ENCODE measurements around the gene HSPB9. TPM values are rescaled to one million over a fixed set of nuclear protein-coding genes. Genes with fewer than 3 reads are reported as not detected.

HSPB9 gene
- total RNA-seq, 1 experiment from 2014 or later, result not detected

DNA sequence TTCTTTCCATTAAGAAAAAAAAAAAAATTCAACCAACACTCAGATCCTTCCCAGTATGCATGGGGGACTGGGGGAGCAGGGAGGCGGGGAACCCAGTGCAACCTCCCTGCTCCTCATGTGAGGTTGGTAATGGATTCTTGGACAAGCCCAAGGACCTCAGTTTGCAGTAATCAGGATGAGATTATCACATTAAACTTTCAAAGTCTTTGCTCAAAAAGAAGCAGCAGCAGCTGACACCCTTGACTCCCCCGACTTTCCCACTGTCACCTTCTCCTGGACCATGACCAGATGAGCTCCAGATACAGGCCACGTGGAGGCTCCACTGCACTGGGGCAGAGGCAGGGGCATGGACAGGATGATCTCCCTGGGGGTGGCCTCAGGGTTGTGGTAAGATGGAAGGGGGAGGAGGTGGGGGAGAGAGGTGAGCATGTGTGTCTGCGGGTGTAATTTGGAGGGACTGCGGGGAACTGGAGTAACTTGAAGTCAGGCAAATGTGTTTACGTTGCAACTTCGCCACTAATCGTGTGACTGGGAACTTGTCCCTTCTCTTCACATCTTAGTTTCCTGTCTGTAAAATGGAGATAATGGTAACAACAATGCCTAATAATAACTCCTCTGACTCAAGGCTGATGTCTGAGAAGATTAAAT is 44.1 kb upstream of the HSPB9 start (continued):
- no peak for TF ChIP-seq TCF7L2 (IDR thresholded peaks at IDR 0.05; ENCODE audit: borderline replicate concordance, extremely low read depth, insufficient read depth, insufficient read length)

GRCh38 chr17:42079541-42079940 is 43.1 kb upstream of the HSPB9 start:
- TF ChIP-seq, protein P1, sequence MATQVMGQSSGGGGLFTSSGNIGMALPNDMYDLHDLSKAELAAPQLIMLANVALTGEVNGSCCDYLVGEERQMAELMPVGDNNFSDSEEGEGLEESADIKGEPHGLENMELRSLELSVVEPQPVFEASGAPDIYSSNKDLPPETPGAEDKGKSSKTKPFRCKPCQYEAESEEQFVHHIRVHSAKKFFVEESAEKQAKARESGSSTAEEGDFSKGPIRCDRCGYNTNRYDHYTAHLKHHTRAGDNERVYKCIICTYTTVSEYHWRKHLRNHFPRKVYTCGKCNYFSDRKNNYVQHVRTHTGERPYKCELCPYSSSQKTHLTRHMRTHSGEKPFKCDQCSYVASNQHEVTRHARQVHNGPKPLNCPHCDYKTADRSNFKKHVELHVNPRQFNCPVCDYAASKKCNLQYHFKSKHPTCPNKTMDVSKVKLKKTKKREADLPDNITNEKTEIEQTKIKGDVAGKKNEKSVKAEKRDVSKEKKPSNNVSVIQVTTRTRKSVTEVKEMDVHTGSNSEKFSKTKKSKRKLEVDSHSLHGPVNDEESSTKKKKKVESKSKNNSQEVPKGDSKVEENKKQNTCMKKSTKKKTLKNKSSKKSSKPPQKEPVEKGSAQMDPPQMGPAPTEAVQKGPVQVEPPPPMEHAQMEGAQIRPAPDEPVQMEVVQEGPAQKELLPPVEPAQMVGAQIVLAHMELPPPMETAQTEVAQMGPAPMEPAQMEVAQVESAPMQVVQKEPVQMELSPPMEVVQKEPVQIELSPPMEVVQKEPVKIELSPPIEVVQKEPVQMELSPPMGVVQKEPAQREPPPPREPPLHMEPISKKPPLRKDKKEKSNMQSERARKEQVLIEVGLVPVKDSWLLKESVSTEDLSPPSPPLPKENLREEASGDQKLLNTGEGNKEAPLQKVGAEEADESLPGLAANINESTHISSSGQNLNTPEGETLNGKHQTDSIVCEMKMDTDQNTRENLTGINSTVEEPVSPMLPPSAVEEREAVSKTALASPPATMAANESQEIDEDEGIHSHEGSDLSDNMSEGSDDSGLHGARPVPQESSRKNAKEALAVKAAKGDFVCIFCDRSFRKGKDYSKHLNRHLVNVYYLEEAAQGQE (IDR thresholded peaks at IDR 0.05; ENCODE audit: low read depth), result no peak
- TF ChIP-seq CTCF (IDR thresholded peaks at IDR 0.05 in 2 of 3, conservative IDR thresholded peaks at IDR 0.05 in 1 of 3; ENCODE audit: borderline replicate concordance in 1 of 3, insufficient read depth in 1 of 3, low read depth in 2 of 3, low read length in 2 of 3), result no peak
- TF ChIP-seq JUND (IDR thresholded peaks at IDR 0.05), result no peak
- TF ChIP-seq CEBPB (IDR thresholded peaks at IDR 0.05; ENCODE audit: low read depth), result no peak
- no peak for TF ChIP-seq SRF (IDR thresholded peaks at IDR 0.05; ENCODE audit: low read depth)
- TF ChIP-seq, protein P2, sequence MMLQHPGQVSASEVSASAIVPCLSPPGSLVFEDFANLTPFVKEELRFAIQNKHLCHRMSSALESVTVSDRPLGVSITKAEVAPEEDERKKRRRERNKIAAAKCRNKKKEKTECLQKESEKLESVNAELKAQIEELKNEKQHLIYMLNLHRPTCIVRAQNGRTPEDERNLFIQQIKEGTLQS (IDR thresholded peaks at IDR 0.05), result no peak
- no peak for TF ChIP-seq EGR1 (IDR thresholded peaks at IDR 0.05; ENCODE audit: low read depth)
- TF ChIP-seq POLR2AphosphoS5 (IDR thresholded peaks at IDR 0.05; ENCODE audit: low read depth, low read length), result no peak
- no peak for TF ChIP-seq CBX3 (IDR thresholded peaks at IDR 0.05; ENCODE audit: low read depth)
- Histone ChIP-seq H3K36me3 (ENCODE audit: control insufficient read depth in 1 of 2, insufficient read depth in 2 of 2, low read length in 2 of 2) (no peaks in the 10 kb centered on the region), H3K27me3 (ENCODE audit: insufficient read depth, low read length) (no peaks in the 10 kb centered on the region), H3K9ac (ENCODE audit: low read length) (no peak overlapping the region), H3K27ac (ENCODE audit: low read depth, low read length) (no peak overlapping the region), H3K9me3 (ENCODE audit: control insufficient read depth in 1 of 2, insufficient read depth in 1 of 2, low read depth in 1 of 2, low read length in 2 of 2) (no peaks in the 10 kb centered on the region), H2AFZ (ENCODE audit: low read depth, low read length, poor library complexity, severe bottlenecking) (no peak overlapping the region), H3K4me3 (replicated peaks in 1 of 2; ENCODE audit: low read depth in 1 of 2, low read length in 2 of 2) (no peak overlapping the region), H3K4me2 (ENCODE audit: low read length) (no peak overlapping the region), H3K79me2 (ENCODE audit: insufficient read depth, low read length) (no peaks in the 10 kb centered on the region), H4K20me1 (ENCODE audit: insufficient read depth) (no peaks in the 10 kb centered on the region), H3K9me2 (ENCODE audit: insufficient read depth) (no peaks in the 10 kb centered on the region), H3K4me1 (ENCODE audit: control insufficient read depth in 1 of 2, insufficient read depth in 2 of 2, low read length in 2 of 2) (peaks cover 11 to 21% of the 10 kb centered on the region in 2 experiments; a peak in 3 of 4 replicates)
- DNase-seq (ENCODE audit: low read depth, low spot score) (no peak), ATAC-seq (no peak)
- ChIA-PET RAD21 (ENCODE audit: low non-redundant PET in 1 of 2, low total read pairs in 2 of 2, uncharacterized antibody in 2 of 2, unreplicated experiment in 2 of 2) (no interaction called here), CTCF (interaction anchor here (0.9 to 1.0 kb wide), 2 partner anchors 22 to 60 kb away, joined by 3 read pairs; partner anchors contain the start of gene NKIRAS2), POLR2A (no interaction called here)
- no TSS peak for BruUV-seq (replicated peaks)
- intact Hi-C loops (cut with micrococcal nuclease), result no loop called here
